Stimulated activated CD8-positive, alpha-beta memory T cell treated with anti-CD3 and anti-CD28 coated beads, Interleukin-15, amount 100 ng/mL, for 1 hour (primary cell): ENCODE results near the gene CISD3.
A peak's percentile ranks its signal among the peaks of the same experiment; 100 is the strongest.

Experiments
- DNase-seq: peaks from one replicate; pipeline ENCODE4 v3.0.0-alpha.2; 2020; ENCODE audit warnings: low read depth

Gene CISD3, protein sequence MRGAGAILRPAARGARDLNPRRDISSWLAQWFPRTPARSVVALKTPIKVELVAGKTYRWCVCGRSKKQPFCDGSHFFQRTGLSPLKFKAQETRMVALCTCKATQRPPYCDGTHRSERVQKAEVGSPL

DNA sequence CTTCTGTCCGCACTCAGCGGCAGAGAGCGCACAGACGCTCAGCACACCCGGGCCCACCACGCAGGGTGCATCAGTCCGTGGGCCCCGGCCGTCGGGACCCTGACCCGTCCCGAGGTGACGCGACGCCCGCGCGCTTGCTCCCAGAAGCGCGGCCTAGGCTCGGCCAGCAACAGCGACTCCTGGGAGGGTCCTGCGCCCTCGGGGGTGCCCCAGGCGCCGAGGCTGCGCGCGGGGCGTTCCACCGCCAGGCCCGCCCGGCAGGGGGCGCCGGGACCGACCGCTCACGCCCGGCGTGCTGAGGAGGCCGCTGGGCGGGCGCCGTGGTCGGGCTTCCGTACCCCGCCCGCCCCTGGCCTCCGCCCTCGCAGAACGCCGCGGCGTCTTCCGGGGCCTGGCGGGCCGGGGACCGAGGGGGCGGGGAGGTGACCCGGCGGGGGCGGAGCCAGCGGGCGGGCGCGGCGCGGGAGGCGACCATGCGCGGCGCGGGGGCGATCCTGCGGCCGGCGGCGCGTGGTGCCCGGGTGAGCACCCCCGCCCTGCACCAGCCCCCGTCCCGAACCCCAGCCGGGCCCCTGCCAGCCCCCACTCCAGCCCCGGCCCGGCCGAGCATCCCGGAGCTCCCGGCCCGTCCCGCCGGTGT is at the start of gene CISD3:
Gene CISD3, plus strand, starts transcription at position 456 of the 640 bp plus-strand sequence. Its CDS starts 18 bp downstream, at position 474.
- peak; percentile 63 for DNase-seq

DNA sequence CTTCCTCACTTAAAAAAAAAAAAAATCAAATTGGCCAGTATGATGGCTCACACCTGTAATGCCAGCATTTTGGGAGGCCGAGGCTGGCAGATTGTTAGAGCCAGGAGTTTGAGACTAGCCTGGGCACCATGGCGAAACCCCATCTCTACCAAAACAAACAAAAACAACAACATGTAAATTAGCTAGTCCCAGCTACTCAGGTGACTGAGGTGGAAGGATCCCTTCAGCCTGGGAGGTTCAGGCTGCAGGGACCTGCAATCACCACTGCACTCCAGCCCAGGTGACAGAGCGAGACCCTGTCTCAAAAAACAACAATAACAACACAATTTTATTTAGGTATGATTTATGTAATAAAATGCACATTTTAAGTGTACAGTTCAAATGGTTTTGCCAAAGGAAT is 49.0 kb upstream of the CISD3 start:
- no peak for DNase-seq

DNA sequence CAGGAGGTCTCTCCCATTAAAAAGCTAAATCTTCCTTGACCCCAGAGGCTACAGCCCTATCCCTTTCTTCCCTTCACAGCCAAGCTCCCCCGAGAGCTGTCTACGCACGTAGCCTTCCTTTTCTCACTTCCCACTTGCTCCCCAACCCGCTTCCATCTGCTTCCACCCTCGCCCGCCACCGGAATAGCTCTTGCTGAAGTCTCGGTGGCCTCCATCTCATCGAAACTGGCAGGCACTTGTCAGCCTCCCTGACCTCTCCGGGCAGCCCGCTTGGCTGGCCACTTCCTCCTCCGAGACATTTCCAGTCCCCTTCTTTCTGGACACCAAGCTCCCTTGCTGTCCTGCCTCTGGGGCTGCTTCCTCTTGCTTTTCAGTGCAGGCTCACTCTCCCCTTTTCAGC is 44.6 kb upstream of the CISD3 start:
- no peak for DNase-seq

DNA sequence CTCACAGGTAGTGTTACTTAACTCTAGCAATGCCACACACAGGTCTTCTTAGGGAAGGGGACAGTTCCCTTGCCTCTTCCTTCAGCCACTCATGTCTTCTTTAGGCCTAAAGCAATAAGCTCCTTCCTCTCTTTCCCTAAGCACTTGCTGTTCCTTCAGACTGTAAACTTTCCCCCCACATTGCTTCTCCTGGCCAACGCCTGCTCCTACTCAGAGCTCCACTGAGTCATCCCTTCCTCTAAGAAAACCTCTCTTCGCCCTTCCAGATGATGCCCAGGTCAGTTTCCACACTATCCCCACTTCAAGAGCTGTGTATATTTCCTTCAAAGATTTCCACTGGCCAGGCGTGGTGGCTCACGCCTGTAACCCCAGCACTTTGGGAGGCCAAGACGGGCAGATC is 42.9 kb upstream of the CISD3 start:
- DNase-seq, result no peak

DNA sequence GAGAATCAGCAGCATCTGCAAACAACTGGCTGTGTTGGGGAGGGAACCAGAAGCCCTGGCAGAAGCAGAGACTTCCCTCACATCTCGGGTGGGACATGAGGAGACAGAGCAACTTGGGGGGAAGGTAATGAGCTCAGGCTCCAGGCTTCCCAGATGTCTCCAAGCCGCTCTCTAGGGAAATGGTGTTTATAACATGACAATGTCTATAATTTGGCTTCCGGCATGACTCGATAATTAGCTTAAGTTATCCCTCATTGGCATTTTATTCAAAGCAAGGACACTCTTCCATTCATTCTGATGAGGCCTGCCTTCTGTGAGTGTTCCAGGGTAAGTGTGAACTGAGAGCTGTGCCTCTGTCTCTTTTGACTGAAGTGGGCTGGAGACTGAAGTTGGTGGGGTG is 39.8 kb upstream of the CISD3 start:
- no peak for DNase-seq

DNA sequence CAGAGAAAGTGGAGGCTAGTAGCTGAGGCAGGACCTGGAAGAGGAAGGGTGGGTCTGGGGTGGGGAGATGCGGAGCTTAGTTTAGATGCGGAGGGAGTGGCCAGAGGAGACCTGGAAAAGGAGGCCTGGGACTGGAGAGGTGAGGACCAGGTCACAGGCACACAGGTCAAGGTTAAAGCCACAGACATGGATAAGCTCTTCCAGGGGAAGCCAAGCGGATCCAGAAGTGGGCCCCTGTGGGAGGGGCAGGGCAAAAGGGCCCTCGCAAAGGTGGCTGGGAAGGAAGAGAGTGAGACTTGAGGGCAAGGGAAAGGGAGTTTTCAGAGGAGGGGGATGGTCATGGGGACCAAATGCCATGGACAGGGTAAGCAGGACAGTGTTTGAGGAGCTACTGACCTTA is 39.0 kb upstream of the CISD3 start:
- no peak for DNase-seq

DNA sequence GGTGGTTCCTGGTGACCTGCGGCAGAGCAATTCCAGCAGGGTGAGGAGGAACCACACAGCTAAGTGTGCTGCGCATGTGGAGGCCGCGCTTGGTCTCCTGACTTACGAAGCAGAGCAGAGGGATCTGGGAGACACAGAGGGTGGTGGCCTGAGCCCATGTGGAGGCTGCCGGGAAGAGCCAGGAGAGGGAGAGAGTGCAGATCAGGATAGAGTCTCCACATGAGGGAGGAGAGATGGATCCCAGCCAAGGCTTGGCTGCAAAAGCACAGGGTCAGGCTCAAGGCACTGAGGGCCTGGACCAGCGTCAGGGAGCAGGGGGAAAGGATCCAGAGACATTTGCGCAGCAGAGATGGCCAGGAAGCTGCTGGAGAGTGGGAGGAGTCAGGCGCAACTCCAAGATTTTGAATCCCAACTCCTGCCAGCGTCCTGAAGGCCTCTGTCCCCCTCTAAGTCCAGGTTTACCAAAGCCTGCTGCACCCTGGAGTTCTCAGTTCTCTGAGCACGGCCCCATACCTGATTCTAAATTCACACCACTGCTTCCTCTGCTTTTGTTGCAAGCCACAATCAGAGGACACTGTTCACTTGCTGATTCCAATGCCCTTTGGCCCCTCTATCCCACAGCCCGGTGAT is 36.3 kb upstream of the CISD3 start:
- no peak for DNase-seq

DNA sequence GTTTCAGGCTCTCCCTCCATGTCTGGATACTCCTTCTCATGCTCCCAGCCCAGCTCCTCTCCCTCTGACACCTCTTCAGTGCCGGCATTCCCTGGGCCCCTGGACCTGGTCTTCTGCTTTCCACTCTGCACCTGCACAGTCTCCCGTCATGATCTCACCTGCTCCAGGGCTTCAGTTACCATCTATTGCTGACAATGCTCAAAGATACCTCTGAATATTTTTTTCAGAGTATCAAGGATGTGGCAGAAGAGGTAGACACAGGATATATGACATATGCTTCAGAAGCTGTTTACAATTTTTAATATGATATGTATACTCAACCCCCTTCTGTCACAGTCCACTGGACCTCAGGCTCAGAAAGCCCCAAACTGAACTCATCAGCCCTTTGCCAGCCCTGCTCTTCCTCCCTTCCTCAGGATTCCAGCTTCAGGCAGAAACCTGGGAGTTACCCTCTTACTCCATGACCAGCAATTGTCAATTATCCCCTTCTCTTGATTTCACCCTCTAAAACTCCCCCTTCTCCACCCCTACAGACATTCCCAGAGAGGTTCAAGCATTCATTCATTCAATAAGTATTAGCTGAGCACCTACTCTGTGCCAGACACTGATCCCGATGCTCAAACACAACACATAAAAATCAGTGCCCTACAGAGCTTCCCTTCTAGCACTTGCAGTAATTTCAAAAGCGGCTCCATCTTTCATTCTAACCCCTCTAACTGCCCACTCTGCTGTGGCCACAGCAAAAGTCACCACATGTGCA is 32.9 kb upstream of the CISD3 start:
- no peak for DNase-seq

DNA sequence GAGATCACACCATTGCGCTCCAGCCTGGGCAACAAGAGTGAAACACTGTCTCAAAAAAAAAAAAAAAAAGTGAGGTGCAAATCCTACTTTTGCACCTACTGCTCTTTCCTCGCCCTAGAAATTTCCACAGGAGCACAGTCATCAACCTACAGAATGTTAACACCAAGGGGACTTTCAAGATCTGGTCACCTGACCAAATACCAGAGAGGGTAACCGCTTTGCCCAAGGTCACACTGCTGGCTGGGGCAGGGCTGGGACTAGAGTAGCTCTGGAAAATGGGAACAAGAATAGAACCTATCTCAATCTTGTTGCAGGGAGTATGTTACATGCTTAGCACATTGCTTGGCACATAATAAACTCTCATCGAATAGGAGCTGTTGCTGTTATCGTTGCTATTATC is 31.4 kb upstream of the CISD3 start:
- DNase-seq, result no peak

DNA sequence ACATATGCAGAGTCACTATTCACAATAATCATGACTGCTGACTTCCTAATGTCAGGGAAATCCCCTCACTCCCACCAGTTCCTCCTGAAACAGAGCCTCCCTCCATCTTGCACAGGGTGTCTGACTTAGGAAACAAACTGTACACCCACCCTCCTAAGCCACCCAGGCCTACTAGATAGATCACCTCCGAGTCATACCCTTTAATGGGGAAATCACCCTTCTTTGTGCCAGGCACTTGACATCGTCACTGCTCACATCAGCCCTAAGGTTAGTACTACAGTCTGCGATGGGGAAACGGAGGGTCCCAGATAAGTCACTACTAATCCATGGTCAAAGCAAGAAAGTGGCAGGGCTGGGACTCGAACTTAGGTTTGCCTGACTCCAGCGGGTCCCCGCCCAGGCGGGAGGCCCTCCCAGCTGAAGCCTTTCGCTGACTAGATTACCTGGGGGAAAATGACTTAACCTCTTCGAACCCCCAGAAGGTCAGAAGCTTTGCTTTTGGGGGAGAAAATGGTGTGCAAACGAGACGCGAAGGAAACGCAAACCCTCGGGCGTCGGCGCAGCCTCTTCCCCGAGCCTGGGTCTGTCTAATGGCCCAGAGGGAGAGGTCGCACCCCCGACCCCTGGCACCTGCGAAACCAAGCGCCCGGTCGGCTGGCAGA is 28.5 kb upstream of the CISD3 start:
- peak; percentile 43 for DNase-seq

DNA sequence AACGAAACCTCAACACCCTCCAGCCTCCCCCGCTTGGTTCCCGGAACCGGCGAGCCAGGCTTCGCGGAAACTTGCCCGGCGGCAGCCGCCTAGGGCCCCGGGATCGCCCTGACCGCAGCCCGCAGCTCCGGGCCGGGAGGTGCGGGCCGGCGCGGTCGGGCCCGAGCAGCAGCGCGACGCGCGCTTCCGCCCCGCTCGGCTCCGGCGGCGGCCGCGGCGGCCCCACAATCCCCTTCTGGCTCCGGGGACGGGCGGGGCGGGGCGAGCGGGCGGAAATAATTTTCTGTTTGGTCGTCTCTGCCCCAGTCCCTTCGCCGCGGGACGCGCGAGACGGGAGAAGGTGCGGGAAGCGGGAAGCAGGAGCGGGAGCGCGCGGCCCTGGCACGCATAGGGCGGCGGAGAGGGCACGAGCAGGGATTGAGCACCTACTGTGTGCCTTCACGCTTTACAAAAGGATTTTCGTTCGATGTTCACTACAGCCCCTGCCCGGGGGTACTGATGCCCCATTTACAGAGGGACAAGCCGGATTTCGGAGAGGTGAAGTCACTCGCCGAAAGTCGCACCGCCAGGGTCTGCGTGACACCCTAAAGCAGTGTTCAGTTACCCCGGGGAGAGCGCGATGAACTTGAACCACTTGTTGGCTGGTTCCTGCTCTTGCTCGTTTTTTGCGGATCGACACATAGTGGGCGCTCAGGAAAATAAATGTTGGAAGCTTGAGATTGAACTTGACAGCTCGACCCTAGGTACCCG is 27.8 kb upstream of the CISD3 start:
- DNase-seq, result peak; percentile 54

DNA sequence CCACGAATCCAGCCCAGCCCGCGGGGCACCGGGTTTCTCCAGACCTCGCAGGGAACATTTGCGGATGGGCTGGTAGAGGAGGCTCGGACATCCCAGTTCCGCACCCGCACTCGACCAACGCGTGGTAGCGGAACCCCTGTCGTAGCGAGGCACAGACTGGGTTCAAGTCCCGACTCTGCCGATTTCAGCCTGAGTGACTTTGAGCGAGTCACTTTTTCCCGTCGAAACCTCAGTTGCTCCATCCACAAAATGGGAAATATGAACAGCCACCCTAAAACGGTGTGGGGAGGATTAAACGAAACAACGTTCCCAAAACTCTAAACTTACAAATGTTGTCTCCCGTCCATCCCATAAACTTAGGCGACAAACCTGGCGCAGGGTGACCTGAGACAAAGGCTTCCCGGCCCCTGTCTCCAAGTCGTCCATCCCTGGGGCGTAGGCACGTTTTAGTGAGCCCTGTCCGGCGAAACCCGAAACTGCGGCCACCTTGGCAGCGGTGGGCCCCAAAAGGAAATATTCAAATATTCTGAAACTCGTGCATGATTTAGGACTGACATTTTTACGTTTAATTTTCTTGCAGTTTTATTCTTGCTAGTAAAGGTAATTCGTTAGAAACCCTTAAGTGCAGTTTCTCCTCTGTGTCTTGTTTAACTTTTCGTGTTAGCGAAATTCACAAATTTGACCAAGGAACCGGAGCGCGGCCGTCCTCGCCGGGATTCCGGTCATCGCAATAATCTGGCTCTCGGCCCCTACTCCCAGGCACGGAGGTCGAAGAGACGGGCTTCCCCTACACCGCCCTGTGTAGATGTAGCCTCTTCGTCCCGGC is 27.0 kb upstream of the CISD3 start:
- no peak for DNase-seq

DNA sequence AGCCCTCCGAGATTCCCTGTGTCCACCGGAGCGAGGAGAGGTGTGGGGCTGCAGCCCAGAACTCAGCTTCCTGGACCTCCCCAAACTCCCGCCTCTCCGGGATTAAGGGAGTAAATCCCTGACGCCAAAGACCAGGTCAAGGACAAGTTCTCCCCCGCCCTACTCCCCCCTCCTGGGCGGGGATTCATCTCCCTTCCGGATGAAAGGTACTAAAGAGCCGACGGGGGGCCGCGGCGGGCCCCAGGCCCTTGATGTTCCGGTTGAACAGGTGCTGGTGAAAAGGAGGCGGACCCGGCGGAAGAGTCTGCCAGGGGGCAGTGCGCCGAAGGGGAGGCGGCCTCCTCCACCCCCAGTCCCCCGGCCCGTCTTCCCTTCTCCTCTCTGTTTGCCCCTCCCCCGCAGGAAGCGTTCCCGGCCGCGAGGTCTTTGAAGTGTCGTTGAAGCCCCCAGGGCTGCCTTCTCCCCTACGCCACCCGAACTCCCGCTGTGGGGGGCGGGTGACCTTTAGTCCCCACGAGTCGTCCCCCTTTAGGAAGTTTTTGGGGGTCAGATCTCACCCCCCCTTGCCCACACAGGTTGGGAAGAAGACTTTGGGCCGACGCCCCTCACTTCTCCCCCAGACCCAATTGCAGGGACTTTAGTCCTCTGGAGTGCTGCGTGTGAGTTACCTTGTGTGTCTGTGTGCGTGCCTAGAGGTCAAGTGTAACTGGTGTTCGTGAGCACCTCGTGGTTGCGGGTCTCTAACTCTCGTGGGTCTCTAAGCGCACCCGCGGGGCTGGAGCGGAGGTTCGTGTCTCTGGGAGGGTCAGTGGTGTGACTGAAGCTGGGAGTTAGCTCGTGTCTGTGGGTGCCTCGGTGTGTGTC is 26.2 kb upstream of the CISD3 start:
- no peak for DNase-seq

DNA sequence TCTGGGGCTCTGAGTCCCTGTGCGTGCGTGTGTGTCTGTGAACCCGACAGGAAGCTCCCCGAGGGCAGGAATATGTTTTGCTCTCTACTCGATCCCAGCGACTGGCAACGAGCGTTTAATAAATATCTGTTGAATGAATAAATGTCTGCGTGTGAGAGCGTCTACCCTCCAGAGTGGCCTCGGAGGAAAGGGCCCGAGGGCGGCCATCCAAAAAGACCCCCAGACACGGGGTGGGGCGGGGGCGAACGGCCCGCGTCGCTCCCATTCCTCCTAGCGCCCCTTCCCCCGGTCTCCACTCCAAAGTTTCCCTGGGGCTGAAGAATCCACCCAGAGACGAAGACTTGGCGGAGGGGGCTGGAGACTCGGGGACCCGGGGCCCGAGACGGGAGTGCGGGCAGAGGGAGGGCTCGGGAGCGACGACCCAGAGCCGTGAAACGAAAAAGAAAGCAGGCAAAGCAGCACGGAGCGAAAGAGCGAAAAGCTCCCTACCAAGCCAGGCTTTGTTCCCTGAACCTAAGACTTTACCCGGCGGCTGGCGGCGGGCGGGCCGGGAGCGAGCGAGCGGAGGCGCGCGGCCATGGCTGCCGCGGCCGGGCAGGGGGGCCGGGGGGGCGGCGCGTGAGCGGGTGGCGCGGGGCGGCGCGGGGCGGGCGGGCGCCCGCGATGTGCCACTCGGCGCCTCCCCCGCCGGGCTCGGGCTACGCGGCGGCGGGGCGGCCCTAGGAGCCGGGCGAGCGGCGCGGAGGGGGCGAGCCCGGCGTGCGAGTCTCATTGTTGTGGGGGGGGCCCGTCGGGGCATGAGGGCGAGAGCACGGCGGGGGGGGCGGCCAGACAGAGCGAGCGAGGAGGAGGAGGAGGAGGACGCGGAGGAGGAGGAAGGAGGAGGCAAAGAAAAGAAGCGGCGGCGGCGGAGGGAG is 25.3 kb upstream of the CISD3 start, which contains the start of gene MLLT6:
Gene MLLT6, plus strand, starts transcription at position 668 of the 917 bp plus-strand sequence. CDS start 360 bp downstream, outside the sequence.
- peak; percentile 53 for DNase-seq

DNA sequence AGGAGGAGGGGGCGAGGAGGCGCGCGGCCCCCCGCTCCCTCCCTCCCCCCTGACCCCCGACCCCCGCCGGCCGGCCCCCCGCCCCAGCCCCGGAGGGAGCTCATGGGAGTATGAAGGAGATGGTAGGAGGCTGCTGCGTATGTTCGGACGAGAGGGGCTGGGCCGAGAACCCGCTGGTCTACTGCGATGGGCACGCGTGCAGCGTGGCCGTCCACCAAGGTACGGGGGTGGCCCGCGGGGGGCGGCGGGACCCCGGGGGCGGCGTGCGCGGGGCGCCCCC is 24.7 kb upstream of the CISD3 start:
- no peak for DNase-seq

DNA sequence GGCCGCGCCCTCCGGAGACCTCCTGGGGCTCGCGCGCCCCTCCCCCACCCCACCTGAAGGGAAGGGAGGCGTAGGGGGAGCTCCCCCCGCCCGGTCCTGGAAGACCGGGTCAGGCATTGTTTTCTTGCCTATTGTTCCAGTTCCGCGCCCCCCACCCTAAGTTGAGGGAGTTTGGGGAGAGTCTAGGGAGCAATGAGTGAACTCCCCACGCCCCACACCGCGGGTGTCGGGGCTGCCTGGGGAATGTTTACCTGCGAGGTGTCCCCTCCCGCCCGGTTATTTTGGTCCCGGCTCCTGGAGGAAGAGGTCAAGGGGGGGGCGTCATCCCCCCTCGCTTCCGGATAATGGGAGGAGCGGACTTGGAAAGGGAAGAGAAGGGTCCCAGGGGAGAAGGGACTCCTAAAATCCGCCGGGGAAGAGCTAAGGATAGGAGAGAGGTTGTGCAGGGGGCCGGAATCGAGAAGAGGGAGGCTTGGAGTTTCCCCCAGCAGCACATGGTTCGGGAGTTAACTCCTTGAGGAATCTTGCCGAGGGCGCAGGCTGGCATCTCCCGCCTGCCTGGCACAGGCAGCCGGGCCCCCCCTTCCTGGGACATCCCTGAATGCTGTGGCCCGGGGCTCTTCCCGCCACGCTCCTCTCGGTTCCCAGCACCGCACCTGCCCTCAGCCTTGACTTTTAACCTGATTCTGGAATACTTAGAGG is 24.2 kb upstream of the CISD3 start:
- DNase-seq, result no peak

DNA sequence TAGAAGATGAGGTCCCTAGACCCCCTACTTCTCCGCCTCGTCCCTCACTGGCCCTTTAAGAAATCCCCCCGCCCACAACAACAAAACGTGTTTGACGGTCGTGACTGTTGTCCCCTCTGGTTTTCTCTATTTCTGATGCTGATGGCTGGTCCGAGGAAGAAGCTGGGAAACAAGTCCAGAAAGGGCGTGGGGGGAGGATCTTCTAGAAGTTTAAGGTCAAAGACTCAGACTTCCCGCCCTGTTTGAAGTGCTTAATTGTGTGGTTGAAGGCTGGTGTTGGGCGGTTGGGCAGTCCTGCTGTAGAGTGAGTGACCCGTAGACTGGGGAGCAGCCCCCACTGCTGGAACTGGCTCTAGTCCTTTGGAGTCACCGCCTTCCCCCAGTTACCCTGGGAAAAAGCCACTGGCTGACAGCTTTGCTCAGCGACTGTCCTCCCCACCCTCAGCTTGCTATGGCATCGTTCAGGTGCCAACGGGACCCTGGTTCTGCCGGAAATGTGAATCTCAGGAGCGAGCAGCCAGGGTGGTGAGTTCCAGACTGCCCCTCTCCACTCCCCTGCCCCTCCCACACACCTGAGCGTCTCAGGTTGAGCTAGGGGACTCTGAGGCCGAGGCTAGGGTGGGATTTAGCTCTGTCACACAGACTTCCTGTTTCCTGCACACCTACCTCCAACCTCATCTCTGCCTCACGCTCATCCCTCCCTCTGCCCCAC is 23.5 kb upstream of the CISD3 start:
- DNase-seq, result no peak
